GM23248 (cell line): ENCODE data around the gene ADIPOR2. TPM values are rescaled to one million over a fixed set of nuclear protein-coding genes. Genes with fewer than 3 reads are reported as not detected.
A peak's percentile ranks its signal among the peaks of the same experiment; 100 is the strongest.

Source experiments
- DNase-seq: peaks from one replicate; pipeline ENCODE4 v3.0.0-alpha.2; 2015
- H2AFZ ChIP-seq: fragments of 200-600 bp; sonication (generic); 2 replicates; pipeline ENCODE4 v1.6.1; 2016; ENCODE audit warnings: antibody characterized with exemption
- H3F3A ChIP-seq: fragments of 200-600 bp; sonication (generic); 2 replicates; pipeline ENCODE4 v1.6.1; 2016; ENCODE audit warnings: mild to moderate bottlenecking, antibody characterized with exemption, mixed run types; ENCODE audit not compliant: insufficient read depth
- H3K27ac ChIP-seq: fragments of 200-600 bp; sonication (generic); 2 replicates; pipeline ENCODE4 v1.5.1; 2016; ENCODE audit warnings: mild to moderate bottlenecking
- H3K27me3 ChIP-seq: fragments of 200-600 bp; sonication (generic); replicated peaks from 2 replicates; pipeline ENCODE4 v1.6.1; 2016; ENCODE audit warnings: mild to moderate bottlenecking; ENCODE audit not compliant: insufficient read depth
- H3K36me3 ChIP-seq: fragments of 200-600 bp; sonication (generic); 2 replicates; pipeline ENCODE4 v1.6.1; 2016; ENCODE audit warnings: low read depth, mild to moderate bottlenecking
- H3K4me1 ChIP-seq: fragments of 200-600 bp; sonication (generic); 2 replicates; pipeline ENCODE4 v1.6.1; 2016; ENCODE audit warnings: mild to moderate bottlenecking; ENCODE audit not compliant: insufficient read depth
- H3K4me2 ChIP-seq: fragments of 200-600 bp; sonication (generic); one replicate; pipeline ENCODE4 v1.6.1; 2016; ENCODE audit warnings: mild to moderate bottlenecking; ENCODE audit not compliant: unreplicated experiment
- H3K4me3 ChIP-seq: fragments of 200-600 bp; sonication (generic); 2 replicates; pipeline ENCODE4 v1.5.1; 2016; ENCODE audit warnings: mild to moderate bottlenecking
- H3K79me2 ChIP-seq: fragments of 200-600 bp; sonication (generic); 2 replicates; pipeline ENCODE4 v1.6.1; 2016; ENCODE audit warnings: mild to moderate bottlenecking; ENCODE audit not compliant: insufficient read depth
- H3K9ac ChIP-seq: fragments of 200-600 bp; sonication (generic); 2 replicates; pipeline ENCODE4 v1.6.1; 2016; ENCODE audit warnings: mild to moderate bottlenecking
- H3K9me2 ChIP-seq: fragments of 200-600 bp; sonication (generic); 2 replicates; pipeline ENCODE4 v1.6.1; 2016; ENCODE audit warnings: mixed run types, mild to moderate bottlenecking, moderate library complexity; ENCODE audit not compliant: insufficient read depth
- H3K9me3 ChIP-seq: fragments of 200-600 bp; sonication (generic); one replicate; pipeline ENCODE4 v1.6.1; 2017; ENCODE audit warnings: low read depth
- H4K20me1 ChIP-seq: fragments of 200-600 bp; sonication (generic); 2 replicates; pipeline ENCODE4 v1.6.0; 2016; ENCODE audit not compliant: insufficient read depth
- EZH2 ChIP-seq: fragments of 200-600 bp; sonication (generic); IDR thresholded peaks from 2 replicates; pipeline ENCODE4 v1.6.1; 2018; ENCODE audit warnings: antibody characterized with exemption, mild to moderate bottlenecking; ENCODE audit not compliant: insufficient read depth, poor library complexity, severe bottlenecking
- EZH2phosphoT487 ChIP-seq: fragments of 200-600 bp; sonication (generic); IDR thresholded peaks from 2 replicates; pipeline ENCODE4 v1.6.1; 2018; ENCODE audit warnings: antibody characterized with exemption, moderate library complexity, mild to moderate bottlenecking, low read depth; ENCODE audit not compliant: insufficient read depth
- WGBS, 2 experiments: methylation state at CpG; one replicate each; pipeline ENCODE4 v1.1.6; 2015 to 2017; ENCODE audit warnings: low lambda C conversion rate in 2 of 2, low coverage in 1 of 2; ENCODE audit errors: missing lambda C conversion rate in 2 of 2; 5-methylcytosine and 5-hydroxymethylcytosine counted together
- in situ Hi-C: fragments of 300-500 bp; cut with MboI; formaldehyde crosslinking; loops from 2 replicates; pipeline ENCODE4 v1.15.0; 2020
- polyA plus RNA-seq: library from polyadenylated mRNA; unstranded; fragments of >200 nt; fragmentation: Nextera tagmentation; extraction: Ambion mirVana; gene quantifications from 2 replicates; pipeline ENCODE4 v1.2.1, GENCODE V29; 2016
- total RNA-seq: library from RNA; depleted of rRNA; stranded (reverse); fragments of >200 nt; shearing (Covaris generic); gene quantifications from 2 replicates; pipeline ENCODE4 v1.2.3, GENCODE V29; 2014

ADIPOR2 gene
- total and polyA plus RNA-seq, 2 experiments from 2014 or later: 4.2 to 18.8 TPM

GRCh38 chr12:1795221-1795784 is 104.4 kb downstream of the ADIPOR2 start:
- Histone ChIP-seq H3K9me3 (no peaks in the 10 kb centered on the region), H3K9me2 (no peaks in the 10 kb centered on the region), H3K4me1 (no peaks in the 10 kb centered on the region), H3K27me3 (no peaks in the 10 kb centered on the region), H3K4me2 (peak overlapping the region; percentile 63), H3K4me3 (no peak overlapping the region), H3F3A (0 out of 2 replicates have a peak, but pooled peaks cover 3% of the 10 kb centered on the region), H3K9ac (0 out of 2 replicates have a peak overlapping the region, but pooled peaks have one; percentile 29), H3K27ac (no peak overlapping the region), H3K79me2 (no peaks in the 10 kb centered on the region), H4K20me1 (no peaks in the 10 kb centered on the region), H2AFZ (peak overlapping the region; percentile 74), H3K36me3 (no peaks in the 10 kb centered on the region)
- TF ChIP-seq EZH2 (no peak), EZH2phosphoT487 (no peak)
- whole genome bisulfite sequencing, 2 experiments: 82% methylated on average over 19 of the region's 19 CpGs
- in situ Hi-C loops: loop anchor here (10.0 to 25.0 kb wide), 2 partner anchors 229 to 658 kb away; no protein-coding TSS in a partner anchor
- DNase-seq: no peak

GRCh38 chr12:1795785-1796514 is 105.1 kb downstream of the ADIPOR2 start:
- Histone ChIP-seq H3K9me2 (no peaks in the 10 kb centered on the region), H3K36me3 (no peaks in the 10 kb centered on the region), H3K79me2 (no peaks in the 10 kb centered on the region), H3K27me3 (no peaks in the 10 kb centered on the region), H3F3A (no peaks in the 10 kb centered on the region), H3K27ac (no peak overlapping the region), H4K20me1 (no peaks in the 10 kb centered on the region), H3K4me1 (no peaks in the 10 kb centered on the region), H2AFZ (peak overlapping the region; percentile 74), H3K9me3 (no peaks in the 10 kb centered on the region), H3K4me3 (peak overlapping the region; percentile 71), H3K4me2 (peak overlapping the region; percentile 68), H3K9ac (peak overlapping the region; percentile 68)
- TF ChIP-seq EZH2: no peak
- no peak for TF ChIP-seq EZH2phosphoT487
- DNase-seq: peak; percentile 95
- WGBS, 2 experiments: 1 to 2% methylated on average over 44 to 45 of the region's 45 CpGs
- in situ Hi-C loops: loop anchor here (10.0 to 25.0 kb wide), 2 partner anchors 229 to 659 kb away; no protein-coding TSS in a partner anchor

- Histone ChIP-seq H3K4me3 (peak overlapping the region; percentile 71), H3K4me1 (no peaks in the 10 kb centered on the region), H3K27ac (no peak overlapping the region), H3K9ac (peak overlapping the region; percentile 68), H4K20me1 (no peaks in the 10 kb centered on the region), H3F3A (no peaks in the 10 kb centered on the region), H3K4me2 (peak overlapping the region; percentile 68), H3K9me3 (no peaks in the 10 kb centered on the region), H3K79me2 (no peaks in the 10 kb centered on the region), H3K27me3 (no peaks in the 10 kb centered on the region), H3K9me2 (no peaks in the 10 kb centered on the region), H3K36me3 (no peaks in the 10 kb centered on the region), H2AFZ (peak overlapping the region; percentile 74)
- WGBS, 2 experiments: 3 to 4% methylated on average over 33 to 43 of the region's 43 CpGs
- peak; percentile 66 for DNase-seq
- TF ChIP-seq EZH2: no peak
- no peak for TF ChIP-seq EZH2phosphoT487
- in situ Hi-C loops: loop anchor here (10.0 to 25.0 kb wide), 2 partner anchors 228 to 659 kb away; no protein-coding TSS in a partner anchor
Observed at GRCh38 chr12:1796515-1797010, 105.7 kb downstream of the ADIPOR2 start.

GRCh38 chr12:1797011-1797901 is 106.4 kb downstream of the ADIPOR2 start:
- Histone ChIP-seq H3K27ac (no peak overlapping the region), H3K4me3 (peak overlapping the region; percentile 71), H3K4me2 (peak overlapping the region; percentile 68), H4K20me1 (no peaks in the 10 kb centered on the region), H3K36me3 (no peaks in the 10 kb centered on the region), H3K9me3 (no peaks in the 10 kb centered on the region), H3K9ac (peak overlapping the region; percentile 68), H2AFZ (peak overlapping the region; percentile 74), H3K27me3 (no peaks in the 10 kb centered on the region), H3K9me2 (no peaks in the 10 kb centered on the region), H3K4me1 (no peaks in the 10 kb centered on the region), H3K79me2 (no peaks in the 10 kb centered on the region), H3F3A (no peaks in the 10 kb centered on the region)
- DNase-seq: peak; percentile 63
- WGBS, 2 experiments: 12 to 19% methylated on average over 58 of the region's 71 CpGs
- in situ Hi-C loops: loop anchor here (10.0 to 25.0 kb wide), 2 partner anchors 228 to 660 kb away; no protein-coding TSS in a partner anchor
- TF ChIP-seq EZH2: no peak
- TF ChIP-seq EZH2phosphoT487: no peak
